ENCODE data around the gene OR10C1.
"Not testable (repeated sequence)": the region's sequence is repeated elsewhere in the genome, so short reads cannot be mapped to it uniquely, and the experiment has no call there.

Gene OR10C1

DNA sequence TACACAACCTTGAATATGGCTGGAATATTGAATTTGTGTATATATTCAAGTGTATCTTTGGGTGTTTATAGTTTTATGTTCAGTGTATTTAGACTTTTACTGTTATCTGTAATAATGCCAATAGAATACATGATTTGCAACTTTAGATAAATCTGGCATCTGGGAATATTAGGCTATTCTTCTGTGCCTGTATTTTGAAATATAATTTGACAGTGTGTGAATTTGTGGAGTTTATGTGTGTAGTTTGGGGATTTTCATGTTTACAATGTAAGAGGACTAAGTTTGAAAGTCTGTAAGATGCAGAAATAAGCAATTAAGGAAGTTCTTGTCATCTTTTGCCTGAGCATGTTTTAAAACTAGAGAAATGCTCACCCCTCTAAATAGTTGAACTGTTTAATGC, at the start of gene OR10C1:
Gene OR10C1 (plus strand): TSS at position 301 of the 400 bp plus-strand sequence. CDS start 710 bp downstream, outside the sequence.
- in situ Hi-C loops (cut with HindIII; ENCODE audit: low sequenced_read_pairs): no loop called here

DNA sequence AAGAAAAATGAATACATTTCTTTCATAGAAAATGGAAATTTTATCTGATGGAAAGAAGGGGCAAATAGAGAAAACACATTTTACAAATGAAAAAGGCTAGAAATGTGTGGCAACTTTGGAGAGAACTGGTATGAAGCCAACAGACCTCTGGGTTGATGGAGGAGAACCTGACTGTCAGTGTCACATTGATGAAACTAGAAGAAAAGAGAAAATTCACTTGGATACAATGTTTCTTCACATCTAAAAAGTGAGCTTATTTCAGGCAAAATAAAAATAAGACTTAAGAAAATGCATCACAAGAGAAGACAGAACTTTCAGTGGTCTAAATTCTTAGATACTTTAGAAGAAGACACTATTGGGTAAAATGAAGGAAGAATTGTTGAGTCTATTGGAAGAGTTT, 43.8 kb upstream of the OR10C1 start, which contains the start of gene OR12D2:
Gene OR12D2 (plus strand): TSS at position 301 of the 400 bp plus-strand sequence. CDS start 1,069 bp downstream, outside the sequence.
- in situ Hi-C loops (cut with HindIII; ENCODE audit: low sequenced_read_pairs): no loop called here

DNA sequence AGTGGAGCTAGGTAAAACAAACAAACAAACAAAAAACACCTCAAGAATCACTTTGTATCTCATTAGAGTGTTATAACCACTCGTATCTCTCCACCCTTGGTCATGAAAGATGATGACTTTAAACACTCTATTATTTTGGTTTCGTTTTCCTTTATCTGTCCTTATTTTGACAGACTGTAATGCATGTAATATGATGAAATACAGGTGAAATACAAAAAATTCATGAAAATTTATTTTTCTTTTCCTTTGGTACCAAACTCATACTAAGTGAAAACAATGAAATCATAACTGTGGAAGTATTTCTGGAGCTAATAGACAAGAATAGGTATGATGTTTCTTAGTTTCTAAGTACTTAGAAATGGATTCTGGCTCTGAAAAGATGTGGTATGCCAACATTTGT, 39.6 kb upstream of the OR10C1 start:
- in situ Hi-C loops (cut with HindIII; ENCODE audit: low sequenced_read_pairs): no loop called here

DNA sequence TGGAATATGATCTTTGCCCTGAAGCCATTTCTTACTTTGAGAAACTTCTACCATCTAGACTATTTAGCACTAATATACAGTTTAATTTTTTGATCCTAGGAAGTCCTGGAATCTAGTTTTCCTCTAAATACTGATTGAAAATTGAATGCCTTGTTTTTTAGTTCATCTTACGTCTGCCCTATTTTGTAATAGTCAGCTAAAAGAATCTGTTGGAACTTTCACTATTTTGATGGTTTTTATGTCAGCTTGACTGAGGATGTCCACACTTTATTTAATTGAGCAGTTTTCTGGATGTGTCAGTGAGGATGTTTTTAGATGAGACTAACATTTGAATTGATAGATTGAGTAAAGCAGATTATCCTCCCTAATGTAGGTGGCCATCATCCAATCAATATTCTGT, 35.3 kb upstream of the OR10C1 start:
- in situ Hi-C loops (cut with HindIII; ENCODE audit: low sequenced_read_pairs): no loop called here

DNA sequence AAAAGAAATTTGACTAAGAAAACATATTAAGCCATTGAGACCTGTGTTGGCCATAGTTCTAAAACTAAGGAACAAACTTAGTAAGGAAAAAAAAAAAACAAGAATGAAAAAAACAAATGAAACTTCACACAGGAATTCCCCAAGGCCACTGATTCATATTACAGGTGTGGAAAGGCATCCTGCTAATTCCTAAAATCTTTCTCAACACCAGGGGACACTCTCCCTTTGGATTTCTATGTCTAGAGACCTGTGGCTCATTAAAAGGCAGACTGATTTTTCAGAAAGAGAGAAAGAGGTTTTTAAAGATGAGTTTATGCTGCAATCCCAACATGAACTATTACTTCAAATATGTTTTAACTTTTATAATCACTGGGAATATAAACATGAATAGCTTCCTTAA, 24.5 kb upstream of the OR10C1 start, which contains the start of gene OR12D1:
Gene OR12D1 (plus strand): TSS at position 341 of the 400 bp plus-strand sequence.
- in situ Hi-C loops (cut with HindIII; ENCODE audit: low sequenced_read_pairs): no loop called here

DNA sequence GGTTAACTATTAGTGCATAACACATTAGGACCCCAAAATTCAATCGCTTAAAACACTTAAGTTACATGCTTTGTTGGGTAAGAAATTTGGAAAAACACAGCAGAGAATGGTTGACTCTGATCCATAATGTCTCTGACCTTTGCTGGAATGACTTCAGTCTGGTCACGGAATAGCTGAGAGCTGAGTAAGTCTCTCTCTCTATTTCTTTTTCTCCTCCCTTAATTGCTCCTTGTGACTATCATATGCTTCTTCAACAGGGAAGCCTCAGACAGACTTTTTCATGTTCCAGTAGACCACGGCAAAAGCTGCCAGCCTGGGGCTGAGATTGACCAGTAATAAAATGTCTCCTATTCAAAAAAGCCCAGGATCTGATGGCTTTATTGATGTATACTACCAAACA, 19.6 kb upstream of the OR10C1 start:
- in situ Hi-C loops (cut with HindIII; ENCODE audit: low sequenced_read_pairs): no loop called here

DNA sequence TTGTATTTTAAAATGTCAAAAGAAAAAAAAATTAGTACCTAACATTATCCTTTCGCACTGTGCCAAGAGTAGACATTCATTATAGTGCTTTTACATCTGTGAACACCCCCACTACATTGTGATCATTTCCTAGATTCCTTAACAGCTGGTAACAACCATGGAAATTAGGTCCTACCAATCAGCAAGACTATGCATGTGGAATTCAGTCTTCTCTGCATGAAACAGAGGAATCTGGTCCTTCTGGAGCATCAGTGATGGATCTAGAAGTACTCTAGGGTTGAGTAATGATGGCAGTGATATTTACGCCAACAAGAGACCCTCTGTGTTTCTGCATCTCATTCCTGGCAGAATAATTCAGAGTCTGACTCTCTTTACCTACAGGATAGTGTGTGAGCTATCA, 14.9 kb upstream of the OR10C1 start:
- in situ Hi-C loops (cut with HindIII; ENCODE audit: low sequenced_read_pairs): no loop called here

DNA sequence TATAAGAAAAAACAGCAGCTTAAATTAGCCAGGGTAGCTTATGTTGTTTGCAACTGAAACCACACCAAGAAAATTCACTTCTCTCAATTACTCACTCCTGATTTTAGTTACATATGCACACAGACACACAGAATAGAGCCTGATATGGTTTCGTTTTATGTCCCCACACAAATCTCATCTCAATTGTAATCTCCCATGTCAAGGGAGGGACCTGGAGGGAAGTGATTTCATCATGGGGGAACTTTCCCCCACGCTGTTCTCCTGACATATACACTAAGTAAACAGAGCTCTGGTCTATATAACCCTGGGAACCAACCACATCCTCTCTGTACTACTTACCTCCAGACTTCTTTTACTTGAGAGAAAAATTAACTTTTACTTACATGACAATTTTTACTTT, 14.5 kb upstream of the OR10C1 start:
- in situ Hi-C loops (cut with HindIII; ENCODE audit: low sequenced_read_pairs): no loop called here

- in situ Hi-C loops (cut with HindIII; ENCODE audit: low sequenced_read_pairs): no loop called here
Observed at GRCh38 chr6:29425075-29425474, 14.0 kb upstream of the OR10C1 start.

- in situ Hi-C loops (cut with HindIII; ENCODE audit: low sequenced_read_pairs): no loop called here
Observed at GRCh38 chr6:29426654-29427053, 12.5 kb upstream of the OR10C1 start.

DNA sequence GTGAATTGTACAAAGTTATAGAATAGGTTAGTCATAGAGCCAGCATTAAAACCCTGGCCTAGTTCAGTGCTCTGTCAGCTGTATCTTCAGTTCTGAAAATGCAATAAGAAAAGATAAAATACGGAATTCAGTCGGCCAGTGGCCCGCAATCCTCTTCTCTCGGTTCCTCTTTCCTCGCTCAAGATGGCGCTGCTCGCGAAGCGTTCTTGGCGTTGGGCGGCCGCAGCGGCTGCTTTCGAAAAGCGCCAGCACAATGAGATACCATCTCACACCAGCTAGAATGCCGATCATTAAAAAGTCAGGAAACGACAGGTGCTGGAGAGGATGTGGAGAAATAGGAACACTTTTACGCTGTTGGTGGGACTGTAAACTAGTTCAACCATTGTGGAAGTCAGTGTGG, 2.4 kb upstream of the OR10C1 start:
- in situ Hi-C loops (cut with HindIII; ENCODE audit: low sequenced_read_pairs): not testable (repeated sequence)

- in situ Hi-C loops (cut with HindIII; ENCODE audit: low sequenced_read_pairs): no loop called here
Observed at GRCh38 chr6:29442719-29443118, 3.6 kb downstream of the OR10C1 start.

DNA sequence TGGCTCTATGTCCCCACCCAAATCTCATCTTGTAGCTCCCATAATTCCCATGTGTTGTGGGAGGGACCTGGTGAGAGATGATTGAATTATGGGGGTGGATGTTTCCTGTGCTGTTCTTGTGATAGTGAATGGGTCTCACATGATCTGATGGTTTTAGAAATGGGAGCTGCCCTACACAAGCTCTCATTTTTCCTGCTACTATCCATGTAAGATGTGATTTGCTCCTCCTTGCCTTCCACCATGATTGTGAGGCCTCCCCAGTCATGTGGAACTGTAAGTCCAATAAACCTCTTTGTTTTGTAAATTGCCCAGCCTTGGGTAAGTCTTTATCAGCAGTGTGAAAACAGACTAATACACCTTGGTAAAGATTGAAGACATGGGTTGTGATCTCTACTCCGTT, 4.9 kb downstream of the OR10C1 start:
- in situ Hi-C loops (cut with HindIII; ENCODE audit: low sequenced_read_pairs): not testable (repeated sequence)

- in situ Hi-C loops (cut with HindIII; ENCODE audit: low sequenced_read_pairs): no loop called here
Observed at GRCh38 chr6:29447670-29448069, 8.6 kb downstream of the OR10C1 start.

DNA sequence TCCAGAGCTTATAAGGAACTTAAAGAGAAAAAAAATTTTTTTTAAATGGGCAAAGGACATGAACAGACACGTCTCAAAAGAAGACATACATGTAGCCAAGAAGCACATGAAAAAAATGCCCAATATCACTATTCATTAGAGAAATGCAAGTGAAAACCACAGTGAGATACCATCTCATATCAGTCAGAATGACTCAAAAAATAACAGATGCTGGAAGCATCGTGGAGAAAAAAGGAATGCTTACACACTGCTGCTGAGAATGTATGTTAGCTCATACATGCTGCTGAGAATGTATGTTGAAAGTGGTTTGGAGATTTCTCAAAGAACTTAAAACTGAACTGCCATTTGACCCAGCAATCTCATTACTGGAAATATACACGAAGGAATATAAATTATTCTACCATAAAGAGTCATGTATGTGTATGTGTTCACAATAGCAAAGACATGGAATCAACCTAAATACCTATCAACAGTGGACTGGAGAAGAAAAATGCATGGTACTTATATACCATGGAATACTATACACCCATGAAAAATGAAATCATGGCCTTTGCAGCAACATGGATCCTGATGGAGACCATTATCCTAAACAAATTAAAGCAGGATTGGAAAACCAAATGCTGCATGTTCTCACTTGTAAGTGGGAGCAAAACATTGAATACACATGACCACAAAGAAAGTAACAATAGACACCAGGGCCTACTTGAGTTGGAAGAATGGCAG, 12.5 kb downstream of the OR10C1 start:
- in situ Hi-C loops (cut with HindIII; ENCODE audit: low sequenced_read_pairs): no loop called here

- in situ Hi-C loops (cut with HindIII; ENCODE audit: low sequenced_read_pairs): no loop called here
Observed at GRCh38 chr6:29456971-29457370, 17.9 kb downstream of the OR10C1 start, which contains the start of the genes OR11A1 and OR2H1. Gene OR11A1, minus strand, starts transcription at chr6:29457071. Its CDS starts 29,430 bp downstream, at chr6:29427641. Gene OR2H1, plus strand, starts transcription at chr6:29457155. Its CDS starts 4,615 bp downstream, at chr6:29461770.

DNA sequence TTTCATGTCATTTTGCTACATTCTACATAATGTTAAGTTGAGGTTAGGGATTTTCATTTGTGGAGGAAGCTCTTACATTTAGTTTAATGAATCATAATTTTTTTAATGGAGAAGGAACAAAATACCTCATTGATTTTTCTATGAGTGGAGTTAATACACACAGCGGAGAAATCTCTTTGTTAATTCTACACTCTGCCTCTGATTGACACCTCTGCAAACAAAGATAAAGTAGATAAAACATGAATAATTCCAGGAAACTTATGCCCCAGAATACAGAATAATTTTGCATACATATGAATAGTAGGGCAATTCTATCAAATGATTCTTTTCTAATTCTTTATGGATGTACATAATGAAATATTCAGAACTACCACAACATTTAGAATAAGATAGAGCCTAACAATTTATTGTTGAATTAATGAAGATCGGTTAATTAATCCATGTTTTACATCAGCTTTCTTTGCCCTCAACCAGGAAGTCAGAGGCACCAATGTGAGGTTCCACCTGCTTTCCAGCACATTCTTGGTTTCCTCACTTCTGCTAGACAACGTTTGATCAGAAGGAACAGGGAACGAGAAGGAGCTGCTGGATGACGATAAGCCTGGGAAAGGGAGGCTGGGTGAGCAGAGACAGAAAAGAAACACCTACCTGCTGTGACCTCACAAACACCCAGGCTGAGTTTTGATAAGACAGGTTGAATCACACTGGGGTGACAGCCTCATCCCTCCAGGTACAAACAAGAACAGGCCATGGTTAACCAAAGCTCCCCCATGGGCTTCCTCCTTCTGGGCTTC, 22.1 kb downstream of the OR10C1 start:
- in situ Hi-C loops (cut with HindIII; ENCODE audit: low sequenced_read_pairs): no loop called here

DNA sequence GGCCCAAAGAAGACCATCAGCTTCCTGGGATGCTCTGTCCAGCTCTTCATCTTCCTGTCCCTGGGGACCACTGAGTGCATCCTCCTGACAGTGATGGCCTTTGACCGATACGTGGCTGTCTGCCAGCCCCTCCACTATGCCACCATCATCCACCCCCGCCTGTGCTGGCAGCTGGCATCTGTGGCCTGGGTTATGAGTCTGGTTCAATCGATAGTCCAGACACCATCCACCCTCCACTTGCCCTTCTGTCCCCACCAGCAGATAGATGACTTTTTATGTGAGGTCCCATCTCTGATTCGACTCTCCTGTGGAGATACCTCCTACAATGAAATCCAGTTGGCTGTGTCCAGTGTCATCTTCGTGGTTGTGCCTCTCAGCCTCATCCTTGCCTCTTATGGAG, 22.9 kb downstream of the OR10C1 start:
- in situ Hi-C loops (cut with HindIII; ENCODE audit: low sequenced_read_pairs): no loop called here

GRCh38 chr6:29465279-29465678, 26.2 kb downstream of the OR10C1 start:
- in situ Hi-C loops (cut with HindIII; ENCODE audit: low sequenced_read_pairs): no loop called here

GRCh38 chr6:29465801-29466200, 26.7 kb downstream of the OR10C1 start:
- in situ Hi-C loops (cut with HindIII; ENCODE audit: low sequenced_read_pairs): no loop called here

- in situ Hi-C loops (cut with HindIII; ENCODE audit: low sequenced_read_pairs): no loop called here
Observed at GRCh38 chr6:29466241-29466640, 27.1 kb downstream of the OR10C1 start.

DNA sequence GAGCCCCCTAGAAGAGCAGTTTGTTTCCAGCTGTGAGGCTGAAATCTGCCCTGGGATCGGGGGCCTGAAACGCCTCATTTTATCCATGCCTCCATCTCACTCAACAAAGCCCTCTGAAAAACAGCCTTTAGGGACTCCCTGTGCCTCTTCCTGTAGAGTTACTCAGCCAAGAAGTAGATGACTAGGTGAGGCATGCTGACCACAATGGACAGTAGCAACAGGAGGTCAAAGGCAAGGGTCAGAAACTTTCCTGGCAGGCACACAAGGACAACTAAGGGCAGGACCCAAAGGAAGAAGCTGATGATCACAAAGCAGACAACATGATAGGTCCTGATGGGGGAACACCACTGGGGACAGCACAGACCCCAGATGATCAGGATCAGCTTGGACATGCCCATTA, 35.9 kb downstream of the OR10C1 start:
- in situ Hi-C loops (cut with HindIII; ENCODE audit: low sequenced_read_pairs): no loop called here

Data from DLD1 (cell line).